ENCODE measurements around the gene ZFHX3. TPM values are rescaled to one million over a fixed set of nuclear protein-coding genes. Genes with fewer than 3 reads are reported as not detected.

The ZFHX3 gene
- total RNA-seq, 2 experiments from 2014 or later, result 0.63 to 0.64 TPM

DNA sequence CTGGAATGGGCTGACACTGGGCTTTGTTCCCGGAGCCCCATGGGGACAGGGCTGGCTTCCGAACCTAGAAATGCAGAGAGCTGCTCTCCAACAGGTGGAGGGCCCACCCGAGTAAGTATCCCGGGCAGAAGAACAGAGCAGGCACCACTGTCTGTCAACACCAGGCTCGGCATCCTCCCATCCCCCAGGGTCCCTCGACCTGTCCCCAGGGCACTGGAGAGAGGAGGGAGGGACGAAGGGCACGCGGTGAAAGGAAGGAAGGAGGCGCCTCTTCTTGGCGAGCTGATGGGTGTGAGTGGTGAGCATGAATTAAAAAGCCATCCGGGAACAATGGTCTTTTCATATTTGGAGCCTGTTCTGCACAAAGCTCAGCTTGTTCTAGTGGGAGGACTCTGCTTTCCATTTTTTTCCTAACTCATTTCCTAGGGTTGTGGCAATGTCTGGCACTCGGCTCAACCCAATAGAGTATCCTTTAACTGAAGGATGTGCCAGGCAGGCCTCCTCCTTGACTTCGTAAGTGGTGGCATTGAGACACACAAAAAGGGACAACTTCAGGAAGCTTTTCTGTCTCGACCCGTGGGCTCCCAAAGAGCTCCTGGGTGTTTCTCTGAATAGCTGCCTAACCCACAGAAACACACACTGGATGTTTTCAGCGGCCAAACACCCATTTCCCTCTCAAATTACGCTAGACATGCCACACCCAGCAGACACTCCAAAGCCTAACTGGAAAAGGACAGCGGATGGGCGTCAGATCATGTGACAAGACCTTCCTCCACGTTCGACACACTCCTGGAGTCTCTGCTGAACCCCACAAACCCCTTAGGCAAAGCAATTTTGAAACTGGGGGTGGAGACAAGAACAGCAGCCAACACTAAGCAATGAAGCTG, 47.7 kb downstream of the ZFHX3 start:
- H3K36me3 ChIP-seq (ENCODE audit: insufficient read depth, low read length), result no peaks in the 10 kb centered on the region
- Mint-ChIP-seq H3K36me3 (ENCODE audit: low read depth) (no peaks in the 10 kb centered on the region), H3K27ac (no peak overlapping the region), H3K9me3 (no peaks in the 10 kb centered on the region), H3K4me3 (no peak overlapping the region), H3K27me3 (no peaks in the 10 kb centered on the region), H3K4me1 (ENCODE audit: low read depth) (no peaks in the 10 kb centered on the region)
- CTCF ChIA-PET, result no interaction called here
- intact Hi-C loops (cut with DNase I, micrococcal nuclease), result no loop called here
- DNase-seq (no peak), ATAC-seq (ENCODE audit: poor library complexity) (no peak)
- peaks cover 0 to 3% of the 10 kb centered on the region in 2 experiments for H3K27me3 ChIP-seq (ENCODE audit: control insufficient read depth in 1 of 2, insufficient read depth in 2 of 2, low read length in 2 of 2)
- H3K27ac ChIP-seq (ENCODE audit: low read depth in 1 of 2, low read length in 2 of 2), result no peak overlapping the region
- H3K9me3 ChIP-seq (ENCODE audit: control insufficient read depth in 1 of 2, insufficient read depth in 1 of 2, low read length in 2 of 2), result peaks cover 0 to 22% of the 10 kb centered on the region in 2 experiments
- H3K4me1 ChIP-seq (ENCODE audit: insufficient read depth, low read length), result no peaks in the 10 kb centered on the region
- POLR2A ChIA-PET, result no interaction called here
- TF ChIP-seq, protein P1, sequence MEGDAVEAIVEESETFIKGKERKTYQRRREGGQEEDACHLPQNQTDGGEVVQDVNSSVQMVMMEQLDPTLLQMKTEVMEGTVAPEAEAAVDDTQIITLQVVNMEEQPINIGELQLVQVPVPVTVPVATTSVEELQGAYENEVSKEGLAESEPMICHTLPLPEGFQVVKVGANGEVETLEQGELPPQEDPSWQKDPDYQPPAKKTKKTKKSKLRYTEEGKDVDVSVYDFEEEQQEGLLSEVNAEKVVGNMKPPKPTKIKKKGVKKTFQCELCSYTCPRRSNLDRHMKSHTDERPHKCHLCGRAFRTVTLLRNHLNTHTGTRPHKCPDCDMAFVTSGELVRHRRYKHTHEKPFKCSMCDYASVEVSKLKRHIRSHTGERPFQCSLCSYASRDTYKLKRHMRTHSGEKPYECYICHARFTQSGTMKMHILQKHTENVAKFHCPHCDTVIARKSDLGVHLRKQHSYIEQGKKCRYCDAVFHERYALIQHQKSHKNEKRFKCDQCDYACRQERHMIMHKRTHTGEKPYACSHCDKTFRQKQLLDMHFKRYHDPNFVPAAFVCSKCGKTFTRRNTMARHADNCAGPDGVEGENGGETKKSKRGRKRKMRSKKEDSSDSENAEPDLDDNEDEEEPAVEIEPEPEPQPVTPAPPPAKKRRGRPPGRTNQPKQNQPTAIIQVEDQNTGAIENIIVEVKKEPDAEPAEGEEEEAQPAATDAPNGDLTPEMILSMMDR (IDR thresholded peaks at IDR 0.05), result no peak
- H3K4me3 ChIP-seq (ENCODE audit: low read length), result no peak overlapping the region

DNA sequence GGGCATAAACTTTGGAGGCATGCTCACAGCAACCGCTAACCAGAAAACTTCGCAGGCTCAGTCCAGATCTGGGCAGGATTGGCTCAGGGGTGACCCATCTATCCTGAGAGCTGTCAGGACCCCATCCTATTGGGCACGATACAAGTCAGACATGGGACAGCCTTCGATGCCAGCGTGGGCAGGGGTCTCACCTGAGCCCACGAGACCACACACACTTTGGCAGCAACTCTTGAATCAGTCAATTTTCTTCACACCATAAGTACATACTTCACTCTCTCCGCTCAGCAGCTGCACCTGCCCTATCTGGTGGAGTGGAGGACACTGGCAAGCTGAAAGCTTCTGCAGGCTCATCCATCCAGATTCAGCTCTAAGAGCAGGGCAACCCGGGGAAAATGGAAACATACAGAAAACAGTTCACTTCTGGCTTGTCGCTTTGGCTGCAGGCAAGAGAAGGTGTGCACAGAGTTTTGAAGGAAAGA, 48.3 kb downstream of the ZFHX3 start:
- H3K27me3 Mint-ChIP-seq, result no peaks in the 10 kb centered on the region
- no peak overlapping the region for H3K4me3 Mint-ChIP-seq
- H3K27me3 ChIP-seq (ENCODE audit: control insufficient read depth in 1 of 2, insufficient read depth in 2 of 2, low read length in 2 of 2), result peaks cover 0 to 3% of the 10 kb centered on the region in 2 experiments
- H3K36me3 Mint-ChIP-seq (ENCODE audit: low read depth), result no peaks in the 10 kb centered on the region
- DNase-seq, result no peak
- H3K9me3 Mint-ChIP-seq, result no peaks in the 10 kb centered on the region
- no peaks in the 10 kb centered on the region for H3K4me1 ChIP-seq (ENCODE audit: insufficient read depth, low read length)
- H3K4me1 Mint-ChIP-seq (ENCODE audit: low read depth), result no peaks in the 10 kb centered on the region
- no peak for ATAC-seq (ENCODE audit: poor library complexity)
- intact Hi-C loops (cut with DNase I, micrococcal nuclease), result no loop called here
- TF ChIP-seq, protein P1 (IDR thresholded peaks at IDR 0.05), result no peak
- ChIA-PET POLR2A (no interaction called here), CTCF (no interaction called here)
- H3K4me3 ChIP-seq (ENCODE audit: low read length), result no peak overlapping the region
- H3K36me3 ChIP-seq (ENCODE audit: insufficient read depth, low read length), result no peaks in the 10 kb centered on the region
- H3K27ac Mint-ChIP-seq, result no peak overlapping the region
- peaks cover 0 to 22% of the 10 kb centered on the region in 2 experiments for H3K9me3 ChIP-seq (ENCODE audit: control insufficient read depth in 1 of 2, insufficient read depth in 1 of 2, low read length in 2 of 2)
- no peak overlapping the region for H3K27ac ChIP-seq (ENCODE audit: low read depth in 1 of 2, low read length in 2 of 2)

DNA sequence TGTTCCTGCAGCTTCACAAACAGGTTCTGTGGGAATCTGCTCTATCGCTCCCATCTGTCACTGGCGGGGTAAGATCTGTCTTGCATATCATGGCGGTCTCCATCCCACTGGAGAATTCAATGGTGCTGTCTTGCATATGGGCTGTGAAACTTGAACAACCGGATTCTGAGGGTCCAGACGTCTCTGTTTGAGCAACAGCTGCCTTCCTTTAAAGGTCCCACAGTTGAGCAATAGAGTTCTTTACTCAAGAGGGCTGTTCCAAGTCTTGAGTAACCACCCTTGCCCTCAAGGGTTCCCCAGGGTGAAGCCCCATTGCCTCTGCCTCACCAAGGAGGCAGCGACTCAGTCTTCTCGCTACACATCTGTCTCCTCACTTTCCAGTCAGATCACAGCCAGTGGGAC, 50.8 kb downstream of the ZFHX3 start:
- ChIA-PET CTCF (no interaction called here), POLR2A (no interaction called here)
- TF ChIP-seq, protein P1 (IDR thresholded peaks at IDR 0.05), result no peak
- DNase-seq (peak in 2 of 14 experiments; percentile 38 to 43), ATAC-seq (ENCODE audit: poor library complexity) (no peak)
- peaks cover 0 to 22% of the 10 kb centered on the region in 2 experiments for H3K9me3 ChIP-seq (ENCODE audit: control insufficient read depth in 1 of 2, insufficient read depth in 1 of 2, low read length in 2 of 2)
- H3K27ac ChIP-seq (ENCODE audit: low read depth in 1 of 2, low read length in 2 of 2), result no peak overlapping the region
- H3K4me1 ChIP-seq (ENCODE audit: insufficient read depth, low read length), result no peaks in the 10 kb centered on the region
- H3K36me3 ChIP-seq (ENCODE audit: insufficient read depth, low read length), result no peaks in the 10 kb centered on the region
- Mint-ChIP-seq H3K4me3 (no peak overlapping the region), H3K9me3 (no peaks in the 10 kb centered on the region), H3K36me3 (ENCODE audit: low read depth) (no peaks in the 10 kb centered on the region), H3K4me1 (ENCODE audit: low read depth) (no peaks in the 10 kb centered on the region), H3K27me3 (no peaks in the 10 kb centered on the region), H3K27ac (no peak overlapping the region)
- intact Hi-C loops (cut with DNase I, micrococcal nuclease), result no loop called here
- H3K27me3 ChIP-seq (ENCODE audit: control insufficient read depth in 1 of 2, insufficient read depth in 2 of 2, low read length in 2 of 2), result peaks cover 0 to 3% of the 10 kb centered on the region in 2 experiments
- H3K4me3 ChIP-seq (ENCODE audit: low read length), result no peak overlapping the region

Measured in CD4-positive, alpha-beta T cell (primary cell).